Thyroid gland (tissue), 4 donors: ENCODE data around the gene IL21R.

Experiments used
- CTCF ChIP-seq, 6 experiments: fragments of 200-600 bp in 3 of 6; fragments of 450-650 bp in 3 of 6; sonication (generic) in 3 of 6; IDR thresholded peaks; one replicate each; pipeline ENCODE4 v1.5.1; 2016 to 2019; ENCODE audit warnings: antibody characterized with exemption in 6 of 6, mild to moderate bottlenecking in 2 of 6, inconsistent platforms in 1 of 6, moderate library complexity in 1 of 6
- POLR2A ChIP-seq, 2 donors: fragments of 450-650 bp; IDR thresholded peaks; one replicate each; pipeline ENCODE4 v1.6.1; 2017; ENCODE audit warnings: antibody characterized with exemption in 2 of 2, mild to moderate bottlenecking in 2 of 2, moderate library complexity in 1 of 2

GRCh38 chr16:27410761-27411160 lies 8.8 kb downstream of the IL21R start:
- no peak for TF ChIP-seq CTCF (IDR thresholded peaks at IDR 0.05)
- no peak for TF ChIP-seq POLR2A (IDR thresholded peaks at IDR 0.05)
